HepG2 (cell line): ENCODE results near the gene EEF1AKMT3. TPM values are rescaled to one million over a fixed set of nuclear protein-coding genes. Genes with fewer than 3 reads are reported as not detected.

Experiments used
- ATAC-seq: fragments of 200-7000 bp; cut with Tn5 transposase; 3 replicates; pipeline ENCODE4 v1.9.1; 2020; ENCODE audit warnings: mild to moderate bottlenecking, moderate library complexity
- BruUV-seq: library from RNA; stranded (reverse); fragments of 400-500 nt; replicated peaks from 2 replicates; lab custom pipeline; 2021; lab: Mats Ljungman, UMichigan
- CTCF ChIA-PET: fragments of 300-600 bp; formaldehyde crosslinking; extraction: SDS; loops from one replicate; lab custom pipeline; 2021; ENCODE audit warnings: low total read pairs, inconsistent platforms, low intra/inter-chr PET ratio; lab: Yijun Ruan, JAX
- POLR2A ChIA-PET: fragments of 350-600 bp; sonication (Branson Sonifier 250); formaldehyde crosslinking; loops from one replicate; lab custom pipeline; 2020; ENCODE audit warnings: antibody characterized with exemption, inconsistent platforms; lab: Yijun Ruan, JAX
- DNase-seq: peaks from one replicate; pipeline ENCODE4 v3.0.0-alpha.2; 2015; ENCODE audit warnings: low spot score
- FAIRE-seq: peaks from 3 replicates; lab custom pipeline; 2011; peaks lifted over from hg19 to GRCh38; lab: Jason Lieb, UNC
- H2AFZ ChIP-seq: one replicate; pipeline ENCODE4 v1.6.1; 2011; ENCODE audit warnings: low read length, inconsistent platforms
- H3K27ac ChIP-seq: fragments of 300-600 bp; 3 replicates; pipeline ENCODE4 v1.8.0; 2011; ENCODE audit warnings: mixed run types, mild to moderate bottlenecking, mixed read lengths, low read length, inconsistent platforms; ENCODE audit not compliant: insufficient read depth; ENCODE audit errors: extremely low read length
- H3K27me3 ChIP-seq, 2 experiments: fragments of 200-600 bp in 1 of 2; 2 replicates in 1 of 2; 3 replicates in 1 of 2; pipeline versions ENCODE4 v1.6.0 to v1.8.0; 2011; ENCODE audit warnings: low read length in 2 of 2, mild to moderate bottlenecking in 2 of 2, moderate library complexity in 2 of 2, inconsistent platforms in 1 of 2; ENCODE audit not compliant: insufficient read depth in 2 of 2, control insufficient read depth in 1 of 2
- H3K36me3 ChIP-seq, 2 experiments: fragments of 200-600 bp in 1 of 2; replicated peaks in 1 of 2; 2 replicates in 1 of 2; 3 replicates in 1 of 2; pipeline versions ENCODE4 v1.5.1 to v1.8.0; 2011; ENCODE audit warnings: low read length in 2 of 2, inconsistent platforms in 1 of 2; ENCODE audit not compliant: insufficient read depth in 2 of 2, control insufficient read depth in 1 of 2
- H3K4me1 ChIP-seq: 2 replicates; pipeline ENCODE4 v1.5.1; 2012; ENCODE audit warnings: low read length, inconsistent platforms; ENCODE audit not compliant: insufficient read depth
- H3K4me2 ChIP-seq: 2 replicates; pipeline ENCODE4 v1.6.0; 2011; ENCODE audit warnings: low read depth, low read length, inconsistent platforms
- H3K4me3 ChIP-seq, 3 experiments: fragments of 200-600 bp in 1 of 3; sonication (generic), shearing (Covaris generic) in 1 of 3; replicated peaks in 1 of 3; 2 replicates each; pipeline ENCODE4 v1.5.1; 2011 to 2016; ENCODE audit warnings: low read length in 3 of 3, inconsistent platforms in 2 of 3, low read depth in 2 of 3, mild to moderate bottlenecking in 2 of 3, control low read depth in 1 of 3, mixed read lengths in 1 of 3; ENCODE audit not compliant: insufficient read depth in 1 of 3
- H3K79me2 ChIP-seq: one replicate; pipeline ENCODE4 v1.6.1; 2011; ENCODE audit warnings: low read length, inconsistent platforms; ENCODE audit not compliant: insufficient read depth
- H3K9ac ChIP-seq: 2 replicates; pipeline ENCODE4 v1.6.0; 2011; ENCODE audit warnings: mild to moderate bottlenecking, low read depth, low read length, inconsistent platforms; ENCODE audit not compliant: insufficient read depth
- H3K9me3 ChIP-seq: 2 replicates; pipeline ENCODE4 v1.5.1; 2012; ENCODE audit warnings: mild to moderate bottlenecking, low read length
- H4K20me1 ChIP-seq: 2 replicates; pipeline ENCODE4 v1.6.0; 2011; ENCODE audit warnings: inconsistent platforms, mild to moderate bottlenecking, low read length, moderate library complexity; ENCODE audit not compliant: insufficient read depth
- POGZ ChIP-seq: sonication (generic); formaldehyde crosslinking; IDR thresholded peaks from 2 replicates; pipeline ENCODE4 v1.4.0; 2020; ENCODE audit warnings: mild to moderate bottlenecking, missing genetic modification reagents
- TFDP1 ChIP-seq: IDR thresholded peaks from 2 replicates; pipeline ENCODE4 v1.6.1; 2016; ENCODE audit warnings: missing compliant biosample characterization, missing genetic modification reagents, borderline replicate concordance
- ZBTB40 ChIP-seq, 2 experiments: fragments of 450-650 bp in 1 of 2; sonication (generic) in 1 of 2; formaldehyde crosslinking in 1 of 2; IDR thresholded peaks; 2 replicates each; pipeline versions ENCODE4 v1.6.1 to v1.8.0; 2016 to 2022; ENCODE audit warnings: antibody characterized with exemption in 1 of 2, mild to moderate bottlenecking in 1 of 2, missing genetic modification reagents in 1 of 2
- ZC3H4 ChIP-seq: sonication (generic); formaldehyde crosslinking; IDR thresholded peaks from 2 replicates; pipeline ENCODE4 v1.4.0; 2020; ENCODE audit warnings: missing genetic modification reagents, borderline replicate concordance
- ZNF121 ChIP-seq: sonication (generic); formaldehyde crosslinking; IDR thresholded peaks from 2 replicates; pipeline ENCODE4 v1.5.0; 2020; ENCODE audit warnings: mild to moderate bottlenecking, missing genetic modification reagents
- ZNF335 ChIP-seq: sonication (generic); formaldehyde crosslinking; IDR thresholded peaks from 2 replicates; pipeline ENCODE4 v1.4.0; 2020; ENCODE audit warnings: missing genetic modification reagents
- ZNF644 ChIP-seq: IDR thresholded peaks from 2 replicates; pipeline ENCODE4 v1.6.1; 2016; ENCODE audit warnings: low read depth
- ZNF792 ChIP-seq: IDR thresholded peaks from 2 replicates; pipeline ENCODE4 v1.6.1; 2016
- ZSCAN21 ChIP-seq: sonication (generic); formaldehyde crosslinking; IDR thresholded peaks from 2 replicates; pipeline ENCODE4 v1.8.0; 2022; ENCODE audit warnings: mild to moderate bottlenecking, missing genetic modification reagents, moderate library complexity, borderline replicate concordance
- WGBS: methylation state at CpG from one replicate; pipeline ENCODE4 v1.1.6; 2017; ENCODE audit warnings: low lambda C conversion rate; 5-methylcytosine and 5-hydroxymethylcytosine counted together
- in situ Hi-C: cut with HindIII; loops from 2 replicates; pipeline ENCODE4 v1.10.0; 2017; ENCODE audit warnings: low pct_unique_long_range_greater_than_20kb; ENCODE audit not compliant: extremely low pct_ligation_motif_present
- intact Hi-C: fragments of 100-400 bp; cut with micrococcal nuclease; formaldehyde crosslinking; loops from one replicate; pipeline ENCODE4 v1.10.0; 2022; ENCODE audit not compliant: unreplicated experiment
- polyA plus RNA-seq, 8 experiments: library from polyadenylated mRNA; depleted of rRNA in 3 of 8; stranded (reverse) in 7 of 8; unstranded in 1 of 8; fragments of >200 nt; fragmentation: Illumina TruSeq in 4 of 8; extraction: Trizol in 4 of 8; gene quantifications; 2 replicates each; pipeline versions ENCODE4 v1.2.1 to v1.2.3, GENCODE V29; 2011 to 2016; ENCODE audit warnings: low read depth in 4 of 8, missing spikeins in 1 of 8, mixed read lengths in 1 of 8; ENCODE audit not compliant: insufficient read depth in 1 of 8
- total RNA-seq, 5 experiments: library from RNA; depleted of rRNA; stranded (reverse); fragments of >200 nt; fragmentation: Illumina TruSeq; extraction: Trizol; gene quantifications; 2 replicates each; pipeline ENCODE4 v1.2.3, GENCODE V29; 2016; ENCODE audit warnings: low read depth in 1 of 5

Gene EEF1AKMT3
- total and polyA plus RNA-seq, 2 of the 13 experiments (the other 11 are each of a cell fraction or from before 2014, with no cell fraction given): 4.7 to 11.4 TPM

- H3K79me2 ChIP-seq: no peaks in the 10 kb centered on the region
- POLR2A ChIA-PET: no interaction called here
- CTCF ChIA-PET: no interaction called here
- H3K4me1 ChIP-seq: peaks cover 13% of the 10 kb centered on the region
- no peak overlapping the region for H3K9ac ChIP-seq
- H3K4me2 ChIP-seq: no peak overlapping the region
- H3K27ac ChIP-seq: no peak overlapping the region
- no peak for TF ChIP-seq ZSCAN21 (CRISPR knock-in tag)
- no peak for TF ChIP-seq POGZ (CRISPR knock-in tag)
- TF ChIP-seq ZNF644 (CRISPR knock-in tag): no peak
- H3K4me3 ChIP-seq: no peak overlapping the region
- H3K27me3 ChIP-seq: no peaks in the 10 kb centered on the region
- DNase-seq (no peak), FAIRE-seq (no peak), ATAC-seq (no peak)
- H3K36me3 ChIP-seq: peaks cover 0 to 3% of the 10 kb centered on the region in 2 experiments; a peak in 3 of 5 replicates
- WGBS: 90% methylated on average over 5 of the region's 5 CpGs
- 0 out of 2 replicates have a peak, but pooled peaks cover 3% of the 10 kb centered on the region for H4K20me1 ChIP-seq
- no peaks in the 10 kb centered on the region for H3K9me3 ChIP-seq
- in situ Hi-C loops: no loop called here
- no peak overlapping the region for H2AFZ ChIP-seq
- intact Hi-C loops: no loop called here
- BruUV-seq: no TSS peak
These were observed 35.9 kb downstream of the EEF1AKMT3 start for GRCh38 chr12:57808351-57808750.

GRCh38 chr12:57809425-57809824 is 37.0 kb downstream of the EEF1AKMT3 start:
- FAIRE-seq (no peak), DNase-seq (no peak), ATAC-seq (no peak)
- no peak overlapping the region for H3K4me3 ChIP-seq
- no peaks in the 10 kb centered on the region for H3K27me3 ChIP-seq
- H3K9ac ChIP-seq: no peak overlapping the region
- peaks cover 0 to 3% of the 10 kb centered on the region in 2 experiments; a peak in 2 of 5 replicates for H3K36me3 ChIP-seq
- BruUV-seq: no TSS peak
- intact Hi-C loops (no loop called here), in situ Hi-C loops (no loop called here)
- H4K20me1 ChIP-seq: no peaks in the 10 kb centered on the region
- H3K4me2 ChIP-seq: no peak overlapping the region
- H3K79me2 ChIP-seq: no peaks in the 10 kb centered on the region
- no peak overlapping the region for H3K27ac ChIP-seq
- H3K9me3 ChIP-seq: no peaks in the 10 kb centered on the region
- ChIA-PET CTCF (no interaction called here), POLR2A (no interaction called here)
- H3K4me1 ChIP-seq: peaks cover 24% of the 10 kb centered on the region
- 97% methylated on average over 3 of the region's 3 CpGs for WGBS
- no peak overlapping the region for H2AFZ ChIP-seq
- no peak for TF ChIP-seq ZNF335 (CRISPR knock-in tag)
- TF ChIP-seq ZNF121 (CRISPR knock-in tag): no peak
- TF ChIP-seq TFDP1: no peak
- TF ChIP-seq ZBTB40 (IDR thresholded peaks at IDR 0.05): no peak
- no peak for TF ChIP-seq ZBTB40 (CRISPR knock-in tag; IDR thresholded peaks at IDR 0.05)
- TF ChIP-seq ZC3H4 (CRISPR knock-in tag): no peak
- TF ChIP-seq ZNF792 (CRISPR knock-in tag): no peak
